C4-2B (cell line): Measurements from ENCODE around the gene FCMR.

Experiments
- ZFX ChIP-seq: fragments of 450-650 bp; IDR thresholded peaks from 2 replicates; pipeline ENCODE4 v1.6.1; 2017
- TF ChIP-seq, protein P1 (sequence below): fragments of 450-650 bp; conservative IDR thresholded peaks from 2 replicates; pipeline ENCODE4 v1.5.1; 2017; ENCODE audit warnings: mild to moderate bottlenecking

DNA sequence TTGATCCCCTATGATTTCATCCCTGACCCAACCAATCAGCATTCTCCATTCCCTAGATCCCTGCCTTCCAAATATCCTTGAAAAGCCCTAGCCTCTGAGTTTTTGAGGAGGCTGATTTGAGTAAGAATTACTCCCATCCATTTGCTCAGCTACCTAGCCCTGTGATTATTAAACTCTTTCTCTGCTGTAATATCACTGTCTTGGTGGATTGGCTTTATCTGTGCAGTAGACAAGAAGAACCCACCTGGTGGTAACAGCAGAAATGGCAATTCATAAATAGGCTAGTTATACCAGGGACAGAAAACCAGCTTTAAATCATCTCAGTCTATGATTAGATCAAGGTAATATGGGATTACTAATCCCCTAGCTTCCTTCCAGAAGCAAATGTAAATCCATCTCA, 43.3 kb downstream of the FCMR start:
- TF ChIP-seq, protein P1, sequence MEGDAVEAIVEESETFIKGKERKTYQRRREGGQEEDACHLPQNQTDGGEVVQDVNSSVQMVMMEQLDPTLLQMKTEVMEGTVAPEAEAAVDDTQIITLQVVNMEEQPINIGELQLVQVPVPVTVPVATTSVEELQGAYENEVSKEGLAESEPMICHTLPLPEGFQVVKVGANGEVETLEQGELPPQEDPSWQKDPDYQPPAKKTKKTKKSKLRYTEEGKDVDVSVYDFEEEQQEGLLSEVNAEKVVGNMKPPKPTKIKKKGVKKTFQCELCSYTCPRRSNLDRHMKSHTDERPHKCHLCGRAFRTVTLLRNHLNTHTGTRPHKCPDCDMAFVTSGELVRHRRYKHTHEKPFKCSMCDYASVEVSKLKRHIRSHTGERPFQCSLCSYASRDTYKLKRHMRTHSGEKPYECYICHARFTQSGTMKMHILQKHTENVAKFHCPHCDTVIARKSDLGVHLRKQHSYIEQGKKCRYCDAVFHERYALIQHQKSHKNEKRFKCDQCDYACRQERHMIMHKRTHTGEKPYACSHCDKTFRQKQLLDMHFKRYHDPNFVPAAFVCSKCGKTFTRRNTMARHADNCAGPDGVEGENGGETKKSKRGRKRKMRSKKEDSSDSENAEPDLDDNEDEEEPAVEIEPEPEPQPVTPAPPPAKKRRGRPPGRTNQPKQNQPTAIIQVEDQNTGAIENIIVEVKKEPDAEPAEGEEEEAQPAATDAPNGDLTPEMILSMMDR, result peak; percentile 28; the same call in 1 of the 2 replicates
- no peak for TF ChIP-seq ZFX
